ENCODE results near the gene DLD.

Gene DLD

GRCh38 chr7:107933386-107934013, 42.5 kb downstream of the DLD start:
- Mint-ChIP-seq H3K4me3 (no peak overlapping the region), H3K36me3 (ENCODE audit: insufficient read depth) (peaks cover 2% of the 10 kb centered on the region), H3K4me1 (ENCODE audit: low read depth in 2 of 2) (no peaks in the 10 kb centered on the region), H3K27me3 (no peaks in the 10 kb centered on the region), H3K27ac (peak overlapping the region in 1 of 2 donors; percentile 47), H3K9me3 (no peaks in the 10 kb centered on the region)
- ATAC-seq (replicated peaks) = no peak
- no peak for DNase-seq

GRCh38 chr7:107934991-107935770, 44.2 kb downstream of the DLD start:
- H3K27ac Mint-ChIP-seq = no peak overlapping the region

GRCh38 chr7:107936312-107936711, 45.3 kb downstream of the DLD start:
- H3K27me3 Mint-ChIP-seq = no peaks in the 10 kb centered on the region
- no peak overlapping the region for H3K27ac Mint-ChIP-seq
- peaks cover 5% of the 10 kb centered on the region for H3K36me3 Mint-ChIP-seq (ENCODE audit: insufficient read depth)
- no peaks in the 10 kb centered on the region for H3K4me1 Mint-ChIP-seq (ENCODE audit: low read depth in 2 of 2)
- no peak overlapping the region for H3K4me3 Mint-ChIP-seq
- H3K9me3 Mint-ChIP-seq = no peaks in the 10 kb centered on the region
- DNase-seq = no peak
- no peak for ATAC-seq (replicated peaks)

More at GRCh38 chr7:107934991-107935770, 44.2 kb downstream of the DLD start:
- peaks cover 5% of the 10 kb centered on the region for H3K36me3 Mint-ChIP-seq (ENCODE audit: insufficient read depth)
- ATAC-seq (replicated peaks) = no peak
- no peak overlapping the region for H3K4me3 Mint-ChIP-seq
- no peaks in the 10 kb centered on the region for H3K27me3 Mint-ChIP-seq
- no peaks in the 10 kb centered on the region for H3K4me1 Mint-ChIP-seq (ENCODE audit: low read depth in 2 of 2)
- DNase-seq = no peak
- no peaks in the 10 kb centered on the region for H3K9me3 Mint-ChIP-seq

- ATAC-seq (replicated peaks) = no peak
- DNase-seq = no peak
- H3K4me1 Mint-ChIP-seq (ENCODE audit: low read depth in 2 of 2) = no peaks in the 10 kb centered on the region
Measured at GRCh38 chr7:107937531-107937930, 46.5 kb downstream of the DLD start.

GRCh38 chr7:107938456-107939250, 47.7 kb downstream of the DLD start:
- Mint-ChIP-seq H3K4me3 (no peak overlapping the region), H3K27me3 (no peaks in the 10 kb centered on the region), H3K27ac (no peak overlapping the region), H3K4me1 (ENCODE audit: low read depth in 2 of 2) (no peaks in the 10 kb centered on the region), H3K9me3 (no peaks in the 10 kb centered on the region), H3K36me3 (ENCODE audit: insufficient read depth) (peaks cover 3% of the 10 kb centered on the region)
- DNase-seq (no peak), ATAC-seq (replicated peaks) (no peak)

More at GRCh38 chr7:107937531-107937930, 46.5 kb downstream of the DLD start:
- Mint-ChIP-seq H3K27me3 (no peaks in the 10 kb centered on the region), H3K9me3 (no peaks in the 10 kb centered on the region), H3K36me3 (ENCODE audit: insufficient read depth) (peaks cover 5% of the 10 kb centered on the region), H3K27ac (no peak overlapping the region), H3K4me3 (no peak overlapping the region)

- Mint-ChIP-seq H3K36me3 (ENCODE audit: insufficient read depth) (peaks cover 3% of the 10 kb centered on the region), H3K9me3 (no peaks in the 10 kb centered on the region), H3K4me1 (ENCODE audit: low read depth in 2 of 2) (no peaks in the 10 kb centered on the region), H3K27ac (no peak overlapping the region), H3K27me3 (no peaks in the 10 kb centered on the region), H3K4me3 (no peak overlapping the region)
- DNase-seq = no peak
- ATAC-seq (replicated peaks) = no peak
Measured at GRCh38 chr7:107939573-107940489, 48.8 kb downstream of the DLD start.

GRCh38 chr7:107940951-107941350, 50.0 kb downstream of the DLD start:
- no peak for ATAC-seq (replicated peaks)
- DNase-seq = no peak
- H3K4me3 Mint-ChIP-seq = no peak overlapping the region
- peaks cover 3% of the 10 kb centered on the region for H3K36me3 Mint-ChIP-seq (ENCODE audit: insufficient read depth)
- no peaks in the 10 kb centered on the region for H3K4me1 Mint-ChIP-seq (ENCODE audit: low read depth in 2 of 2)
- no peak overlapping the region for H3K27ac Mint-ChIP-seq
- H3K9me3 Mint-ChIP-seq = no peaks in the 10 kb centered on the region
- no peaks in the 10 kb centered on the region for H3K27me3 Mint-ChIP-seq

GRCh38 chr7:107943018-107943417, 52.0 kb downstream of the DLD start:
- Mint-ChIP-seq H3K9me3 (no peaks in the 10 kb centered on the region), H3K4me3 (no peak overlapping the region), H3K36me3 (ENCODE audit: insufficient read depth) (peaks cover 3% of the 10 kb centered on the region), H3K27ac (no peak overlapping the region), H3K4me1 (ENCODE audit: low read depth in 2 of 2) (no peaks in the 10 kb centered on the region), H3K27me3 (peaks cover 0 to 7% of the 10 kb centered on the region in 2 donors)
- DNase-seq (no peak), ATAC-seq (replicated peaks) (no peak)

- peaks cover 0 to 12% of the 10 kb centered on the region in 2 donors for H3K27me3 Mint-ChIP-seq
- ATAC-seq (replicated peaks) = no peak
Measured at GRCh38 chr7:107944411-107945169, 53.6 kb downstream of the DLD start.

GRCh38 chr7:107945332-107945731, 54.3 kb downstream of the DLD start:
- no peak for ATAC-seq (replicated peaks)
- Mint-ChIP-seq H3K36me3 (ENCODE audit: insufficient read depth) (no peaks in the 10 kb centered on the region), H3K27ac (no peak overlapping the region), H3K4me1 (ENCODE audit: low read depth in 2 of 2) (no peaks in the 10 kb centered on the region), H3K4me3 (no peak overlapping the region), H3K27me3 (peaks cover 0 to 12% of the 10 kb centered on the region in 2 donors), H3K9me3 (no peaks in the 10 kb centered on the region)
- no peak for DNase-seq

More at GRCh38 chr7:107944411-107945169, 53.6 kb downstream of the DLD start:
- H3K9me3 Mint-ChIP-seq = no peaks in the 10 kb centered on the region
- H3K4me1 Mint-ChIP-seq (ENCODE audit: low read depth in 2 of 2) = no peaks in the 10 kb centered on the region
- no peak overlapping the region for H3K4me3 Mint-ChIP-seq
- H3K27ac Mint-ChIP-seq = no peak overlapping the region
- H3K36me3 Mint-ChIP-seq (ENCODE audit: insufficient read depth) = peaks cover 3% of the 10 kb centered on the region
- no peak for DNase-seq

GRCh38 chr7:107946451-107946850, 55.5 kb downstream of the DLD start:
- DNase-seq (no peak), ATAC-seq (replicated peaks) (no peak)
- no peak overlapping the region for H3K4me3 Mint-ChIP-seq
- H3K27me3 Mint-ChIP-seq = peaks cover 7 to 12% of the 10 kb centered on the region in 2 donors
- H3K9me3 Mint-ChIP-seq = no peaks in the 10 kb centered on the region
- H3K36me3 Mint-ChIP-seq (ENCODE audit: insufficient read depth) = no peaks in the 10 kb centered on the region
- H3K4me1 Mint-ChIP-seq (ENCODE audit: low read depth in 2 of 2) = no peaks in the 10 kb centered on the region
- no peak overlapping the region for H3K27ac Mint-ChIP-seq

- Mint-ChIP-seq H3K27me3 (peaks cover 12% of the 10 kb centered on the region in 2 donors), H3K27ac (no peak overlapping the region), H3K4me1 (ENCODE audit: low read depth in 2 of 2) (no peaks in the 10 kb centered on the region), H3K4me3 (no peak overlapping the region), H3K36me3 (ENCODE audit: insufficient read depth) (no peaks in the 10 kb centered on the region), H3K9me3 (no peaks in the 10 kb centered on the region)
- ATAC-seq (replicated peaks) (no peak), DNase-seq (no peak)
Measured at GRCh38 chr7:107946881-107947280, 55.9 kb downstream of the DLD start.
